Cardiac septum (tissue), 1 donor: ENCODE results near the gene VPS51. TPM values are rescaled to one million over a fixed set of nuclear protein-coding genes. Genes with fewer than 3 reads are reported as not detected.
"Not testable (repeated sequence)": the region's sequence is repeated elsewhere in the genome, so short reads cannot be mapped to it uniquely, and the experiment has no call there.

ENCODE experiments used
- DNase-seq: peaks from one replicate; pipeline ENCODE4 v3.0.0-alpha.2; 2020; ENCODE audit warnings: low spot score
- intact Hi-C: fragments of 100-400 bp; cut with DNase I; formaldehyde crosslinking; loops from one replicate; pipeline ENCODE4 v1.14.0; 2022
- total RNA-seq: library from RNA; stranded (reverse); fragmentation: NEBNext Ultra II Directional; extraction: Animal tissue kit (Norgen Biotek cat#: 25700); gene quantifications from one replicate; pipeline ENCODE4 v1.2.1, GENCODE V29; 2021
- donor health status: DM: no; HTN: no; CAD: no.

The VPS51 gene
- total RNA-seq, 1 donor from 2014 or later, result 87.1 TPM

- intact Hi-C loops, result loop anchor here (2.0 to 5.0 kb wide), 3 partner anchors 32 to 104 kb away; partner anchors contain the start of genes ARL2, CDCA5, SAC3D1 and ZFPL1
- DNase-seq, result no peak
These were observed 20.6 kb downstream of the VPS51 start for GRCh38 chr11:65116370-65117205.

- DNase-seq, result peak; percentile 100
- intact Hi-C loops, result loop anchor here (2.0 to 5.0 kb wide), 4 partner anchors 33 to 269 kb away; partner anchors contain the start of genes ARL2, CDCA5, SAC3D1 and ZFPL1
These were observed 21.4 kb downstream of the VPS51 start, which contains the start of gene ZNHIT2 for GRCh38 chr11:65117206-65118096. Gene ZNHIT2 (minus strand): TSS chr11:65117701. CDS start chr11:65117653, 48 bp downstream.

GRCh38 chr11:65118097-65118837 lies 22.3 kb downstream of the VPS51 start:
- DNase-seq, result no peak
- intact Hi-C loops, result loop anchor here (2.0 to 5.0 kb wide), 3 partner anchors 76 to 269 kb away; partner anchors contain the start of genes ARL2 and SAC3D1

- intact Hi-C loops, result loop anchor here (2.0 to 5.0 kb wide), 3 partner anchors 77 to 270 kb away; partner anchors contain the start of genes ARL2 and SAC3D1
- DNase-seq, result not testable (repeated sequence)
These were observed 23.1 kb downstream of the VPS51 start for GRCh38 chr11:65118891-65119669.

GRCh38 chr11:65119670-65119995 lies 23.6 kb downstream of the VPS51 start:
- DNase-seq, result no peak
- intact Hi-C loops, result loop anchor here (2.0 to 5.0 kb wide), 3 partner anchors 77 to 271 kb away; partner anchors contain the start of genes ARL2 and SAC3D1

GRCh38 chr11:65120831-65121230 lies 24.8 kb downstream of the VPS51 start:
- no peak for DNase-seq
- intact Hi-C loops, result no loop called here

GRCh38 chr11:65121447-65121864 lies 25.4 kb downstream of the VPS51 start:
- no peak for DNase-seq
- intact Hi-C loops, result no loop called here

GRCh38 chr11:65121865-65122696 lies 26.1 kb downstream of the VPS51 start, which contains the start of the genes FAU and MRPL49:
Gene FAU (minus strand): TSS chr11:65122134. CDS start chr11:65121813, 321 bp downstream.
Gene MRPL49 (plus strand): TSS chr11:65122321. CDS start chr11:65122347, 26 bp downstream.
- intact Hi-C loops, result no loop called here
- DNase-seq, result peak; percentile 100

- intact Hi-C loops, result no loop called here
- no peak for DNase-seq
These were observed 28.6 kb downstream of the VPS51 start for GRCh38 chr11:65124480-65125196.

GRCh38 chr11:65125197-65126056 lies 29.4 kb downstream of the VPS51 start:
- intact Hi-C loops, result no loop called here
- no peak for DNase-seq

GRCh38 chr11:65126624-65127274 lies 30.7 kb downstream of the VPS51 start:
- intact Hi-C loops, result no loop called here
- DNase-seq, result no peak

- no peak for DNase-seq
- intact Hi-C loops, result no loop called here
These were observed 31.6 kb downstream of the VPS51 start for GRCh38 chr11:65127473-65128181.

GRCh38 chr11:65128182-65129145 lies 32.5 kb downstream of the VPS51 start:
- intact Hi-C loops, result no loop called here

More at GRCh38 chr11:65128182-65129145, 32.5 kb downstream of the VPS51 start:
- no peak for DNase-seq
